Esophagus squamous epithelium (tissue), 5 donors: ENCODE results near the gene C16orf92. TPM values are rescaled to one million over a fixed set of nuclear protein-coding genes. Genes with fewer than 3 reads are reported as not detected.

Source experiments
- DNase-seq: peaks from one replicate; lab custom pipeline; 2025; lab: John Stamatoyannopoulos, UW
- H3K27ac ChIP-seq, 4 donors: fragments of 200-600 bp; sonication (generic); one replicate each; pipeline ENCODE4 v1.5.1; 2016 to 2019; ENCODE audit warnings: mild to moderate bottlenecking in 1 of 4
- H3K27me3 ChIP-seq, 4 donors: fragments of 200-600 bp; sonication (generic); 1 replicate in 3 of 4; 2 replicates in 1 of 4; pipeline versions ENCODE4 v1.5.1 to v1.6.0; 2017 to 2021; ENCODE audit warnings: antibody characterized with exemption in 1 of 4
- H3K36me3 ChIP-seq, 3 donors: fragments of 200-600 bp; sonication (generic); one replicate each; pipeline ENCODE4 v1.5.1; 2016 to 2019
- H3K4me1 ChIP-seq, 3 donors: fragments of 200-600 bp; sonication (generic); one replicate each; pipeline ENCODE4 v1.5.1; 2017 to 2019
- H3K4me3 ChIP-seq, 4 donors: fragments of 200-600 bp; sonication (generic); 1 replicate in 3 of 4; 2 replicates in 1 of 4; pipeline ENCODE4 v1.5.1; 2016 to 2019; ENCODE audit warnings: mild to moderate bottlenecking in 2 of 4, moderate library complexity in 1 of 4
- H3K9me3 ChIP-seq, 3 donors: fragments of 200-600 bp; sonication (generic); one replicate each; pipeline ENCODE4 v1.5.1; 2016 to 2019
- CTCF ChIP-seq, 6 experiments: fragments of 450-650 bp in 4 of 6; fragments of 200-600 bp in 2 of 6; sonication (generic) in 2 of 6; IDR thresholded peaks; one replicate each; pipeline ENCODE4 v1.5.1; 2016 to 2019; ENCODE audit warnings: antibody characterized with exemption in 6 of 6, mild to moderate bottlenecking in 4 of 6, moderate library complexity in 4 of 6
- POLR2A ChIP-seq, 4 donors: fragments of 450-650 bp; IDR thresholded peaks; one replicate each; pipeline ENCODE4 v1.6.1; 2017; ENCODE audit warnings: antibody characterized with exemption in 4 of 4, mild to moderate bottlenecking in 4 of 4, moderate library complexity in 3 of 4
- WGBS, 2 donors: methylation state at CpG; one replicate each; pipeline ENCODE4 v1.1.5; 2018; 5-methylcytosine and 5-hydroxymethylcytosine counted together
- intact Hi-C: fragments of 100-400 bp; cut with DNase I; formaldehyde crosslinking; loops from one replicate; pipeline ENCODE4 v1.15.0; 2022
- total RNA-seq, 4 donors: library from RNA; depleted of rRNA; stranded (reverse); fragments of >200 nt; gene quantifications; one replicate each; pipeline ENCODE4 v1.1.0, GENCODE V29; 2016
- donor health status: DM: yes; HTN: yes; CAD: no.

C16orf92 gene
- total RNA-seq, 4 donors from 2014 or later = not detected

GRCh38 chr16:29989111-29989858 is 33.7 kb upstream of the C16orf92 start:
- H3K4me3 ChIP-seq = no peak overlapping the region
- TF ChIP-seq CTCF (IDR thresholded peaks at IDR 0.05) (no peak), POLR2A (IDR thresholded peaks at IDR 0.05) (no peak)
- H3K4me1 ChIP-seq = peaks cover 3 to 13% (median 6%) of the 10 kb centered on the region in 3 donors
- H3K27me3 ChIP-seq = no peaks in the 10 kb centered on the region
- WGBS, 2 donors = 83 to 88% methylated on average over 16 to 23 of the region's 23 CpGs
- intact Hi-C loops = no loop called here
- no peaks in the 10 kb centered on the region for H3K9me3 ChIP-seq
- DNase-seq = no peak
- no peak overlapping the region for H3K27ac ChIP-seq
- peaks cover 37 to 97% (median 72%) of the 10 kb centered on the region in 3 donors for H3K36me3 ChIP-seq

GRCh38 chr16:29990034-29990433 is 33.0 kb upstream of the C16orf92 start:
- H3K9me3 ChIP-seq = no peaks in the 10 kb centered on the region
- TF ChIP-seq CTCF (IDR thresholded peaks at IDR 0.05) = no peak
- TF ChIP-seq POLR2A (IDR thresholded peaks at IDR 0.05) = no peak
- no peak for DNase-seq
- H3K4me1 ChIP-seq = peaks cover 11 to 20% (median 12%) of the 10 kb centered on the region in 3 donors
- H3K36me3 ChIP-seq = peaks cover 35 to 90% (median 66%) of the 10 kb centered on the region in 3 donors
- H3K27me3 ChIP-seq = no peaks in the 10 kb centered on the region
- no peak overlapping the region for H3K4me3 ChIP-seq
- WGBS, 2 donors = 89 to 90% methylated on average over 2 of the region's 2 CpGs
- intact Hi-C loops = no loop called here
- H3K27ac ChIP-seq = no peak overlapping the region

- DNase-seq = no peak
- Histone ChIP-seq H3K27ac (no peak overlapping the region), H3K36me3 (peaks cover 25 to 80% (median 56%) of the 10 kb centered on the region in 3 donors), H3K9me3 (no peaks in the 10 kb centered on the region), H3K4me1 (peaks cover 12 to 23% (median 13%) of the 10 kb centered on the region in 3 donors), H3K27me3 (no peaks in the 10 kb centered on the region), H3K4me3 (no peak overlapping the region)
- intact Hi-C loops = no loop called here
- TF ChIP-seq POLR2A (IDR thresholded peaks at IDR 0.05) = no peak
- no peak for TF ChIP-seq CTCF (IDR thresholded peaks at IDR 0.05)
- WGBS, 2 donors = 93 to 95% methylated on average over 4 to 9 of the region's 35 CpGs
Observed at GRCh38 chr16:29990883-29991570, 32.0 kb upstream of the C16orf92 start.

GRCh38 chr16:29991571-29991904 is 31.5 kb upstream of the C16orf92 start:
- no peak for TF ChIP-seq POLR2A (IDR thresholded peaks at IDR 0.05)
- no peak for TF ChIP-seq CTCF (IDR thresholded peaks at IDR 0.05)
- 40 to 93% methylated on average over 1 to 3 of the region's 5 CpGs for WGBS, 2 donors
- DNase-seq = no peak
- Histone ChIP-seq H3K4me3 (no peak overlapping the region), H3K9me3 (no peaks in the 10 kb centered on the region), H3K4me1 (peaks cover 12 to 25% (median 15%) of the 10 kb centered on the region in 3 donors), H3K27me3 (no peaks in the 10 kb centered on the region), H3K36me3 (peaks cover 20 to 74% (median 51%) of the 10 kb centered on the region in 3 donors), H3K27ac (no peak overlapping the region)
- intact Hi-C loops = no loop called here

- no peak overlapping the region for H3K27ac ChIP-seq
- WGBS, 2 donors = 52 to 69% methylated on average over 7 of the region's 7 CpGs
- no peaks in the 10 kb centered on the region for H3K27me3 ChIP-seq
- H3K36me3 ChIP-seq = peaks cover 14 to 66% (median 43%) of the 10 kb centered on the region in 3 donors
- peaks cover 19 to 34% (median 20%) of the 10 kb centered on the region in 3 donors for H3K4me1 ChIP-seq
- TF ChIP-seq POLR2A (IDR thresholded peaks at IDR 0.05) (no peak), CTCF (IDR thresholded peaks at IDR 0.05) (no peak)
- H3K9me3 ChIP-seq = no peaks in the 10 kb centered on the region
- intact Hi-C loops = no loop called here
- H3K4me3 ChIP-seq = no peak overlapping the region
- DNase-seq = no peak
Observed at GRCh38 chr16:29992344-29992967, 30.5 kb upstream of the C16orf92 start.
